CD4-positive, CD25-positive, alpha-beta regulatory T cell (primary cell): ENCODE data around the gene ZKSCAN3. TPM values are rescaled to one million over a fixed set of nuclear protein-coding genes. Genes with fewer than 3 reads are reported as not detected.
A peak's percentile ranks its signal among the peaks of the same experiment; 100 is the strongest.

Experiments
- ATAC-seq, 2 donors: fragments of 150-1000 bp; cut with Tn5 transposase; one replicate each; pipeline ENCODE4 v1.10.0; 2021; ENCODE audit warnings: low read depth in 2 of 2, moderate number of reproducible peaks in 2 of 2, moderate library complexity in 1 of 2
- DNase-seq, 3 donors: peaks; one replicate each; pipeline versions ENCODE4 v3.0.0 to v3.0.0-alpha.2; 2012 to 2022; ENCODE audit warnings: mixed read lengths in 1 of 3
- H3K27ac ChIP-seq: one replicate; pipeline ENCODE4 v1.7.0; 2013; ENCODE audit warnings: mild to moderate bottlenecking, low read length; ENCODE audit not compliant: insufficient read depth, poor library complexity, severe bottlenecking
- H3K27me3 ChIP-seq: one replicate; pipeline ENCODE4 v1.7.0; 2013; ENCODE audit warnings: low read length; ENCODE audit not compliant: control insufficient read depth, insufficient read depth
- H3K36me3 ChIP-seq: one replicate; pipeline ENCODE4 v1.7.0; 2013; ENCODE audit warnings: mild to moderate bottlenecking, low read length, moderate library complexity; ENCODE audit not compliant: control insufficient read depth, insufficient read depth
- H3K4me1 ChIP-seq: 2 replicates; pipeline ENCODE4 v1.7.0; 2013; ENCODE audit warnings: mild to moderate bottlenecking, low read length; ENCODE audit not compliant: insufficient read depth, control insufficient read depth, poor library complexity, severe bottlenecking
- H3K4me3 ChIP-seq: one replicate; pipeline ENCODE4 v1.7.0; 2013; ENCODE audit warnings: low read depth, mild to moderate bottlenecking, low read length, moderate library complexity
- H3K9me3 ChIP-seq, 2 experiments: 1 replicate in 1 of 2; 2 replicates in 1 of 2; pipeline ENCODE4 v1.7.0; 2013; ENCODE audit warnings: low read length in 2 of 2, mild to moderate bottlenecking in 1 of 2, moderate library complexity in 1 of 2; ENCODE audit not compliant: control insufficient read depth in 2 of 2
- H3K27ac Mint-ChIP-seq, 3 donors: one replicate each; pipeline ENCODE4 v1.8.0; 2020 to 2022; ENCODE audit warnings: mild to moderate bottlenecking in 3 of 3, mixed read lengths in 3 of 3, moderate library complexity in 2 of 3
- H3K27me3 Mint-ChIP-seq: one replicate; pipeline ENCODE4 v1.8.0; 2022; ENCODE audit warnings: mild to moderate bottlenecking, mixed read lengths
- H3K36me3 Mint-ChIP-seq: one replicate; pipeline ENCODE4 v1.8.0; 2020; ENCODE audit warnings: mixed read lengths
- H3K4me1 Mint-ChIP-seq, 4 donors: one replicate each; pipeline ENCODE4 v1.8.0; 2020 to 2022; ENCODE audit warnings: mixed read lengths in 4 of 4, mild to moderate bottlenecking in 1 of 4
- H3K4me3 Mint-ChIP-seq, 4 donors: one replicate each; pipeline ENCODE4 v1.8.0; 2020 to 2022; ENCODE audit warnings: mild to moderate bottlenecking in 4 of 4, mixed read lengths in 4 of 4, moderate library complexity in 3 of 4
- H3K9me3 Mint-ChIP-seq, 7 donors: one replicate each; pipeline ENCODE4 v1.8.0; 2020 to 2022; ENCODE audit warnings: mixed read lengths in 7 of 7, mild to moderate bottlenecking in 3 of 7, moderate library complexity in 2 of 7
- polyA plus RNA-seq, 4 donors: library from polyadenylated mRNA; unstranded; fragments of 300-500 nt; fragmentation: Illumina TruSeq; gene quantifications; one replicate each; pipeline ENCODE4 v1.2.3, GENCODE V29; 2021
- total RNA-seq: library from RNA; stranded (reverse); gene quantifications from one replicate; pipeline ENCODE4 v1.2.3, GENCODE V29; 2022

ZKSCAN3 gene
- total and polyA plus RNA-seq, 5 donors from 2014 or later = 1.5 to 3.6 (median 3.0) TPM

GRCh38 chr6:28335040-28335563 lies 14.6 kb upstream of the ZKSCAN3 start:
- ATAC-seq (no peak), DNase-seq (no peak)
- peaks cover 0 to 6% (median 0%) of the 10 kb centered on the region in 4 donors for H3K4me1 Mint-ChIP-seq
- H3K4me3 Mint-ChIP-seq = no peak overlapping the region
- Histone ChIP-seq H3K4me1 (peaks cover 20% of the 10 kb centered on the region), H3K4me3 (peak overlapping the region; percentile 87), H3K9me3 (peaks cover 4 to 5% of the 10 kb centered on the region in 2 experiments), H3K27ac (peak overlapping the region; percentile 84), H3K36me3 (no peaks in the 10 kb centered on the region), H3K27me3 (peaks cover 2% of the 10 kb centered on the region)
- peak overlapping the region in 1 of 3 donors; percentile 7 for H3K27ac Mint-ChIP-seq
- peaks cover 17% of the 10 kb centered on the region for H3K27me3 Mint-ChIP-seq
- H3K36me3 Mint-ChIP-seq = no peaks in the 10 kb centered on the region
- peaks cover 0 to 5% (median under 1%) of the 10 kb centered on the region in 7 donors for H3K9me3 Mint-ChIP-seq

- Histone ChIP-seq H3K9me3 (peaks cover 9 to 11% of the 10 kb centered on the region in 2 experiments), H3K27ac (peak within 1 kb of the TSS; percentile 84), H3K4me3 (peak within 1 kb of the TSS; percentile 87), H3K4me1 (peaks cover 20% of the 10 kb centered on the region), H3K36me3 (no peaks in the 10 kb centered on the region), H3K27me3 (peaks cover 4% of the 10 kb centered on the region)
- Mint-ChIP-seq H3K4me1 (peaks cover 0 to 6% (median 0%) of the 10 kb centered on the region in 4 donors), H3K27ac (peak within 1 kb of the TSS in 1 of 3 donors; percentile 7), H3K27me3 (peaks cover 17% of the 10 kb centered on the region), H3K9me3 (peaks cover 0 to 11% (median 7%) of the 10 kb centered on the region in 7 donors), H3K36me3 (no peaks in the 10 kb centered on the region), H3K4me3 (no peak within 1 kb of the TSS)
- ATAC-seq = peak; percentile 90 to 92
- peak; percentile 72 to 91 (median 77) for DNase-seq
Observed at GRCh38 chr6:28335564-28336283, 14.0 kb upstream of the ZKSCAN3 start, which contains the start of gene ZSCAN31. Gene ZSCAN31, minus strand, starts transcription at chr6:28336148. Its CDS starts 6,465 bp downstream, at chr6:28329683.

GRCh38 chr6:28336284-28337120 lies 13.2 kb upstream of the ZKSCAN3 start:
- Mint-ChIP-seq H3K27ac (no peak overlapping the region), H3K9me3 (peaks cover 0 to 14% (median 7%) of the 10 kb centered on the region in 7 donors), H3K4me3 (no peak overlapping the region), H3K36me3 (no peaks in the 10 kb centered on the region), H3K4me1 (peaks cover 0 to 6% (median 0%) of the 10 kb centered on the region in 4 donors), H3K27me3 (peaks cover 19% of the 10 kb centered on the region)
- no peaks in the 10 kb centered on the region for H3K36me3 ChIP-seq
- ATAC-seq (peak in 1 of 2 donors; percentile 25), DNase-seq (peak in 2 of 3 donors; percentile 30 to 47)
- peak overlapping the region; percentile 84 for H3K27ac ChIP-seq
- H3K27me3 ChIP-seq = peaks cover 8% of the 10 kb centered on the region
- H3K4me3 ChIP-seq = peak overlapping the region; percentile 87
- H3K4me1 ChIP-seq = peaks cover 20% of the 10 kb centered on the region
- H3K9me3 ChIP-seq = peaks cover 14% of the 10 kb centered on the region in 2 experiments

GRCh38 chr6:28337121-28337520 lies 12.6 kb upstream of the ZKSCAN3 start:
- Histone ChIP-seq H3K27me3 (peaks cover 8% of the 10 kb centered on the region), H3K36me3 (no peaks in the 10 kb centered on the region), H3K4me1 (peaks cover 20% of the 10 kb centered on the region), H3K9me3 (peaks cover 14% of the 10 kb centered on the region in 2 experiments), H3K4me3 (peak overlapping the region; percentile 87), H3K27ac (no peak overlapping the region)
- peaks cover 0 to 6% (median 0%) of the 10 kb centered on the region in 4 donors for H3K4me1 Mint-ChIP-seq
- no peak overlapping the region for H3K4me3 Mint-ChIP-seq
- peaks cover 0 to 14% (median 7%) of the 10 kb centered on the region in 7 donors for H3K9me3 Mint-ChIP-seq
- H3K27ac Mint-ChIP-seq = no peak overlapping the region
- no peaks in the 10 kb centered on the region for H3K36me3 Mint-ChIP-seq
- peaks cover 19% of the 10 kb centered on the region for H3K27me3 Mint-ChIP-seq
- DNase-seq (no peak), ATAC-seq (no peak)

GRCh38 chr6:28340310-28341095 lies 9.2 kb upstream of the ZKSCAN3 start:
- H3K4me3 ChIP-seq = no peak overlapping the region
- no peak overlapping the region for H3K27ac Mint-ChIP-seq
- no peaks in the 10 kb centered on the region for H3K36me3 ChIP-seq
- peaks cover 27% of the 10 kb centered on the region for H3K27me3 Mint-ChIP-seq
- peak overlapping the region in 1 of 4 donors; percentile 34 for H3K4me3 Mint-ChIP-seq
- no peaks in the 10 kb centered on the region for H3K4me1 Mint-ChIP-seq
- ATAC-seq = no peak
- peaks cover 15% of the 10 kb centered on the region for H3K4me1 ChIP-seq
- H3K9me3 Mint-ChIP-seq = peaks cover 0 to 14% (median 7%) of the 10 kb centered on the region in 7 donors
- no peaks in the 10 kb centered on the region for H3K36me3 Mint-ChIP-seq
- H3K9me3 ChIP-seq = peaks cover 14% of the 10 kb centered on the region in 2 experiments
- peaks cover 11% of the 10 kb centered on the region for H3K27me3 ChIP-seq
- no peak overlapping the region for H3K27ac ChIP-seq
- DNase-seq = peak in 1 of 3 donors; percentile 16

- no peaks in the 10 kb centered on the region for H3K4me1 ChIP-seq
- no peaks in the 10 kb centered on the region for H3K36me3 Mint-ChIP-seq
- peaks cover 1 to 14% (median 7%) of the 10 kb centered on the region in 7 donors for H3K9me3 Mint-ChIP-seq
- no peak overlapping the region for H3K4me3 Mint-ChIP-seq
- H3K27me3 Mint-ChIP-seq = peaks cover 51% of the 10 kb centered on the region
- DNase-seq (no peak), ATAC-seq (no peak)
- H3K36me3 ChIP-seq = no peaks in the 10 kb centered on the region
- H3K4me3 ChIP-seq = no peak overlapping the region
- no peak overlapping the region for H3K27ac ChIP-seq
- H3K9me3 ChIP-seq = peaks cover 14% of the 10 kb centered on the region in 2 experiments
- H3K27ac Mint-ChIP-seq = no peak overlapping the region
- H3K4me1 Mint-ChIP-seq = no peaks in the 10 kb centered on the region
- H3K27me3 ChIP-seq = peaks cover 28% of the 10 kb centered on the region
Observed at GRCh38 chr6:28343898-28344677, 5.7 kb upstream of the ZKSCAN3 start.
